Uterus (tissue), 2 donors: ENCODE data around the gene DGAT2.

Source experiments
- POLR2A ChIP-seq, 2 donors: fragments of 450-650 bp; IDR thresholded peaks; one replicate each; pipeline ENCODE4 v1.6.1; 2016; ENCODE audit warnings: antibody characterized with exemption in 2 of 2, mild to moderate bottlenecking in 1 of 2, moderate library complexity in 1 of 2
- TF ChIP-seq, protein P1 (sequence below), 4 experiments: fragments of 200-600 bp in 2 of 4; fragments of 450-650 bp in 2 of 4; sonication (generic) in 2 of 4; IDR thresholded peaks; one replicate each; pipeline ENCODE4 v1.5.1; 2016 to 2019; ENCODE audit warnings: antibody characterized with exemption in 4 of 4, mild to moderate bottlenecking in 2 of 4, moderate library complexity in 1 of 4

DNA sequence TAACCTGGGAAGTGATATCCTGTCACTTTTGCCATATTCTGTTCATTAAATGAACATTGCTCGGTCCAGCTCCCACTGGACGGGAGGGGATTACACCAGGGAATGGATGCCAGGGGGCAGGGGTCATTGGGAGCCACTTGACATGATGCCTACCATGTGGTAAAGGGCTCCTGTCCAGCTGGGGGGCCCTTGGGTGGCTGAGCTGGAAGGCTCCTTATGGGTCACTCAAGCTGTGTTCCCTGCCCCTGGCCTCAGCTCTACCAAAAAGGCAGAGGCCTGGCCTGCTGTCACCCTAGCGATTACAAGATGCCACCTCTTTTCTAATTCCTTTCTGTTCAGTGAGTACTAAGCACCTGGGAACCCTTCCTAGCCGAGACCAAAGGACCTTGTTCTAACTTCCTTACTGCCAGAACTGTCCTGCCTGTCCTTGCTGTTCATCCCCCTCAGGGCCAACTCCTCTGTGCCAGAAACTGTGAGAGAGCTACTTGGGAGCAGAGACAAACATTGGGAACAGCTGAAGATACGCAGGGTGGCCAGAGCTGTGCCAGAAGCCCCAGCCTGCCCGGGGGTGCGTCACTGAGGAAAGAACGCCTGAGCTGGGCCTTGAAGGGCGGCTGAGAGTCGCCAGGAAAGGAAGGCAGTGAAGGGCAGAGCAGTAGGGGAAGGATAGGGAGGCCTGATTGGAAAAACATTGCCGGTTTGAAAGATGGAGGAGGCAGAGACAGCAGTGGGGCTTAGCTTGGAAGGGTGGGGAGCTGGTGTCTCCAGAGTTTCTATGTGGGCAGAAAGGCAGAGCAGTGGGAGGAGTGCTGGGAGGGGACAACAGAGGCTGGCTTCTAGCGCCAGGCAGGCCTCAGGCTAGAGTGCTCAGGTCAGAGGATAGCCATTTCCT lies 33.7 kb downstream of the DGAT2 start:
- TF ChIP-seq, protein P1, sequence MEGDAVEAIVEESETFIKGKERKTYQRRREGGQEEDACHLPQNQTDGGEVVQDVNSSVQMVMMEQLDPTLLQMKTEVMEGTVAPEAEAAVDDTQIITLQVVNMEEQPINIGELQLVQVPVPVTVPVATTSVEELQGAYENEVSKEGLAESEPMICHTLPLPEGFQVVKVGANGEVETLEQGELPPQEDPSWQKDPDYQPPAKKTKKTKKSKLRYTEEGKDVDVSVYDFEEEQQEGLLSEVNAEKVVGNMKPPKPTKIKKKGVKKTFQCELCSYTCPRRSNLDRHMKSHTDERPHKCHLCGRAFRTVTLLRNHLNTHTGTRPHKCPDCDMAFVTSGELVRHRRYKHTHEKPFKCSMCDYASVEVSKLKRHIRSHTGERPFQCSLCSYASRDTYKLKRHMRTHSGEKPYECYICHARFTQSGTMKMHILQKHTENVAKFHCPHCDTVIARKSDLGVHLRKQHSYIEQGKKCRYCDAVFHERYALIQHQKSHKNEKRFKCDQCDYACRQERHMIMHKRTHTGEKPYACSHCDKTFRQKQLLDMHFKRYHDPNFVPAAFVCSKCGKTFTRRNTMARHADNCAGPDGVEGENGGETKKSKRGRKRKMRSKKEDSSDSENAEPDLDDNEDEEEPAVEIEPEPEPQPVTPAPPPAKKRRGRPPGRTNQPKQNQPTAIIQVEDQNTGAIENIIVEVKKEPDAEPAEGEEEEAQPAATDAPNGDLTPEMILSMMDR (IDR thresholded peaks at IDR 0.05) = no peak
- TF ChIP-seq POLR2A (IDR thresholded peaks at IDR 0.05) = no peak
